Measurements from ENCODE around the gene FRRS1.
A peak's percentile ranks its signal among the peaks of the same experiment; 100 is the strongest.

FRRS1 gene

GRCh38 chr1:99766378-99766800 lies at the start of gene FRRS1:
Gene FRRS1, minus strand, starts transcription at chr1:99766635. Its CDS starts 17,867 bp downstream, at chr1:99748768.
- H3K36me3 ChIP-seq (ENCODE audit: control insufficient read depth, insufficient read depth, low read length) = no peaks in the 10 kb centered on the region
- peak; percentile 14 for TF ChIP-seq CTCF (IDR thresholded peaks at IDR 0.05; ENCODE audit: insufficient read depth, low read length, poor library complexity, severe bottlenecking)
- DNase-seq (ENCODE audit: extremely low read depth, insufficient read length) = peak; percentile 79
- H3K4me3 ChIP-seq (replicated peaks; ENCODE audit: low read depth, low read length) = peak within 1 kb of the TSS; percentile 87
- no peaks in the 10 kb centered on the region for H3K27me3 ChIP-seq (replicated peaks; ENCODE audit: control insufficient read depth, insufficient read depth, low read length)

- Histone ChIP-seq H3K27me3 (replicated peaks; ENCODE audit: control insufficient read depth, insufficient read depth, low read length) (no peaks in the 10 kb centered on the region), H3K36me3 (ENCODE audit: control insufficient read depth, insufficient read depth, low read length) (no peaks in the 10 kb centered on the region), H3K4me3 (replicated peaks; ENCODE audit: low read depth, low read length) (no peak overlapping the region)
- DNase-seq (ENCODE audit: extremely low read depth, insufficient read length) = no peak
- no peak for TF ChIP-seq CTCF (IDR thresholded peaks at IDR 0.05; ENCODE audit: insufficient read depth, low read length, poor library complexity, severe bottlenecking)
Measured at GRCh38 chr1:99814373-99814900, 48.0 kb upstream of the FRRS1 start.

- TF ChIP-seq CTCF (IDR thresholded peaks at IDR 0.05; ENCODE audit: insufficient read depth, low read length, poor library complexity, severe bottlenecking) = no peak
- no peak for DNase-seq (ENCODE audit: extremely low read depth, insufficient read length)
- H3K4me3 ChIP-seq (replicated peaks; ENCODE audit: low read depth, low read length) = no peak overlapping the region
- no peaks in the 10 kb centered on the region for H3K36me3 ChIP-seq (ENCODE audit: control insufficient read depth, insufficient read depth, low read length)
- H3K27me3 ChIP-seq (replicated peaks; ENCODE audit: control insufficient read depth, insufficient read depth, low read length) = no peaks in the 10 kb centered on the region
Measured at GRCh38 chr1:99811747-99812146, 45.3 kb upstream of the FRRS1 start.

GRCh38 chr1:99811075-99811474 lies 44.6 kb upstream of the FRRS1 start:
- DNase-seq (ENCODE audit: extremely low read depth, insufficient read length) = no peak
- no peak for TF ChIP-seq CTCF (IDR thresholded peaks at IDR 0.05; ENCODE audit: insufficient read depth, low read length, poor library complexity, severe bottlenecking)

GRCh38 chr1:99808391-99809115 lies 42.1 kb upstream of the FRRS1 start:
- Histone ChIP-seq H3K36me3 (ENCODE audit: control insufficient read depth, insufficient read depth, low read length) (no peaks in the 10 kb centered on the region), H3K4me3 (replicated peaks; ENCODE audit: low read depth, low read length) (0 out of 2 replicates have a peak overlapping the region, but pooled peaks have one; percentile 10), H3K27me3 (replicated peaks; ENCODE audit: control insufficient read depth, insufficient read depth, low read length) (no peaks in the 10 kb centered on the region)
- DNase-seq (ENCODE audit: extremely low read depth, insufficient read length) = peak; percentile 60
- TF ChIP-seq CTCF (IDR thresholded peaks at IDR 0.05; ENCODE audit: insufficient read depth, low read length, poor library complexity, severe bottlenecking) = peak; percentile 32

More at GRCh38 chr1:99811075-99811474, 44.6 kb upstream of the FRRS1 start:
- Histone ChIP-seq H3K4me3 (replicated peaks; ENCODE audit: low read depth, low read length) (no peak overlapping the region), H3K27me3 (replicated peaks; ENCODE audit: control insufficient read depth, insufficient read depth, low read length) (no peaks in the 10 kb centered on the region), H3K36me3 (ENCODE audit: control insufficient read depth, insufficient read depth, low read length) (no peaks in the 10 kb centered on the region)
